CD4-positive, alpha-beta T cell treated with Interleukin-1 beta for 1 hour (primary cell): ENCODE data around the gene GNG8.

Experiments used
- DNase-seq, 2 donors: peaks; one replicate each; pipeline ENCODE4 v3.0.0-alpha.2; 2020 to 2022

GNG8 gene

GRCh38 chr19:46635920-46636761, at the start of gene GNG8:
Gene GNG8 (minus strand): TSS chr19:46636202. CDS start chr19:46634682, 1,520 bp downstream.
- peak; percentile 35 to 43 for DNase-seq

- DNase-seq = no peak
These were observed 49.2 kb upstream of the GNG8 start for GRCh38 chr19:46685189-46685588.

- peak; percentile 68 to 69 for DNase-seq
These were observed 42.2 kb upstream of the GNG8 start for GRCh38 chr19:46678110-46678732.

- no peak for DNase-seq
These were observed 38.6 kb upstream of the GNG8 start for GRCh38 chr19:46674416-46675178.

- no peak for DNase-seq
These were observed 34.8 kb upstream of the GNG8 start for GRCh38 chr19:46670813-46671212.

GRCh38 chr19:46668662-46669061, 32.7 kb upstream of the GNG8 start:
- DNase-seq = no peak

- DNase-seq = no peak
These were observed 29.1 kb upstream of the GNG8 start for GRCh38 chr19:46665072-46665471.

GRCh38 chr19:46661735-46662592, 26.0 kb upstream of the GNG8 start:
- peak; percentile 79 to 83 for DNase-seq

- peak; percentile 100 for DNase-seq
These were observed 25.2 kb upstream of the GNG8 start, which contains the start of gene DACT3 for GRCh38 chr19:46661020-46661731. Gene DACT3 (minus strand): TSS chr19:46661182. CDS start chr19:46661064, 118 bp downstream.

GRCh38 chr19:46660551-46661019, 24.6 kb upstream of the GNG8 start:
- peak in 1 of 2 donors; percentile 9 for DNase-seq

GRCh38 chr19:46660008-46660517, 24.1 kb upstream of the GNG8 start:
- no peak for DNase-seq

- peak in 1 of 2 donors; percentile 9 for DNase-seq
These were observed 23.4 kb upstream of the GNG8 start for GRCh38 chr19:46659151-46660007.

GRCh38 chr19:46656541-46656940, 20.5 kb upstream of the GNG8 start:
- no peak for DNase-seq

- no peak for DNase-seq
These were observed 18.7 kb upstream of the GNG8 start for GRCh38 chr19:46654621-46655152.

GRCh38 chr19:46650445-46650844, 14.4 kb upstream of the GNG8 start:
- DNase-seq = no peak

- DNase-seq = no peak
These were observed 13.3 kb upstream of the GNG8 start for GRCh38 chr19:46648961-46649960.

GRCh38 chr19:46648060-46648960, 12.3 kb upstream of the GNG8 start:
- peak in 1 of 2 donors; percentile 28 for DNase-seq

- DNase-seq = no peak
These were observed 10.4 kb upstream of the GNG8 start for GRCh38 chr19:46646402-46646801.
